GM12878 (cell line): ENCODE results near the gene CSAD.

Experiments
- BCL11A ChIP-seq: IDR thresholded peaks from 2 replicates; pipeline ENCODE4 v1.6.1; 2011; ENCODE audit warnings: low read depth, low read length
- BMI1 ChIP-seq: fragments of 450-650 bp; IDR thresholded peaks from 2 replicates; pipeline ENCODE4 v1.6.1; 2016; ENCODE audit warnings: mild to moderate bottlenecking, moderate library complexity, borderline replicate concordance
- FOXM1 ChIP-seq: IDR thresholded peaks from 2 replicates; pipeline ENCODE4 v1.6.1; 2012; ENCODE audit warnings: low read depth, mild to moderate bottlenecking, inconsistent platforms, low read length, moderate library complexity
- HCFC1 ChIP-seq: fragments of 150-350 bp; IDR thresholded peaks from 2 replicates; pipeline ENCODE4 v1.6.1; 2014; ENCODE audit warnings: low read length
- RAD21 ChIP-seq: IDR thresholded peaks from 2 replicates; pipeline ENCODE4 v1.6.1; 2011; ENCODE audit warnings: mild to moderate bottlenecking, low read depth, low read length, moderate library complexity; ENCODE audit not compliant: insufficient read depth
- TAF1 ChIP-seq: IDR thresholded peaks from 2 replicates; pipeline ENCODE4 v1.6.1; 2011; ENCODE audit warnings: mild to moderate bottlenecking, low read depth, low read length, borderline replicate concordance
- WRNIP1 ChIP-seq: IDR thresholded peaks from 2 replicates; pipeline ENCODE4 v1.6.1; 2011; ENCODE audit warnings: low read depth, low read length, improper control_type of control experiment, borderline replicate concordance
- ZNF274 ChIP-seq: IDR thresholded peaks from one replicate; pipeline ENCODE4 v1.8.0; 2011; ENCODE audit not compliant: insufficient read length, insufficient read depth
- TF ChIP-seq, protein P1 (sequence below), 3 experiments: IDR thresholded peaks in 2 of 3; conservative IDR thresholded peaks in 1 of 3; 2 replicates each; pipeline ENCODE4 v1.5.1; 2011; ENCODE audit warnings: low read depth in 3 of 3, low read length in 3 of 3, mild to moderate bottlenecking in 3 of 3, control low read depth in 2 of 3, moderate library complexity in 2 of 3, inconsistent platforms in 1 of 3, mixed read lengths in 1 of 3; ENCODE audit not compliant: control insufficient read depth in 2 of 3, insufficient read depth in 1 of 3; ENCODE audit errors: extremely low read depth in 1 of 3

DNA sequence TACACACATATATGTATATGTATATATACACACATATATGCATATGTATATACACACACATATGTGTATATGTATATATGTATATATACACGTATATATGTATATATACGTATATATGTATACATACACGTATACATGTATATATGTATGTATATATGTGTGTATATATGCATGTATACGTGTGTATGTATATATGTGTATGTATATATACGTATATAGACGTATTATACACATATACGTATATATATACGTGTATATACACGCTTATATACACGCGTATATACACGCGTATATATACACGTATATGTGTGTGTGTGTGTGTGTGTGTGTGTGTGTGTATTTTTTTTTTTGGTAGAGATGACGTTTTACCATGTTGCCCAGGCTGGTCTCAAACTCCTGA, 33.1 kb downstream of the CSAD start:
- no peak for TF ChIP-seq HCFC1
- no peak for TF ChIP-seq TAF1
- TF ChIP-seq WRNIP1, result no peak
- no peak for TF ChIP-seq BMI1
- TF ChIP-seq BCL11A, result no peak
- no peak for TF ChIP-seq ZNF274
- no peak for TF ChIP-seq RAD21
- TF ChIP-seq FOXM1, result no peak
- TF ChIP-seq, protein P1, sequence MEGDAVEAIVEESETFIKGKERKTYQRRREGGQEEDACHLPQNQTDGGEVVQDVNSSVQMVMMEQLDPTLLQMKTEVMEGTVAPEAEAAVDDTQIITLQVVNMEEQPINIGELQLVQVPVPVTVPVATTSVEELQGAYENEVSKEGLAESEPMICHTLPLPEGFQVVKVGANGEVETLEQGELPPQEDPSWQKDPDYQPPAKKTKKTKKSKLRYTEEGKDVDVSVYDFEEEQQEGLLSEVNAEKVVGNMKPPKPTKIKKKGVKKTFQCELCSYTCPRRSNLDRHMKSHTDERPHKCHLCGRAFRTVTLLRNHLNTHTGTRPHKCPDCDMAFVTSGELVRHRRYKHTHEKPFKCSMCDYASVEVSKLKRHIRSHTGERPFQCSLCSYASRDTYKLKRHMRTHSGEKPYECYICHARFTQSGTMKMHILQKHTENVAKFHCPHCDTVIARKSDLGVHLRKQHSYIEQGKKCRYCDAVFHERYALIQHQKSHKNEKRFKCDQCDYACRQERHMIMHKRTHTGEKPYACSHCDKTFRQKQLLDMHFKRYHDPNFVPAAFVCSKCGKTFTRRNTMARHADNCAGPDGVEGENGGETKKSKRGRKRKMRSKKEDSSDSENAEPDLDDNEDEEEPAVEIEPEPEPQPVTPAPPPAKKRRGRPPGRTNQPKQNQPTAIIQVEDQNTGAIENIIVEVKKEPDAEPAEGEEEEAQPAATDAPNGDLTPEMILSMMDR (IDR thresholded peaks at IDR 0.05 in 2 of 3, conservative IDR thresholded peaks at IDR 0.05 in 1 of 3; ENCODE audit: control insufficient read depth in 2 of 3, extremely low read depth in 1 of 3, insufficient read depth in 1 of 3, low read depth in 3 of 3, low read length in 3 of 3), result no peak
